Neural progenitor cell (in vitro differentiated cells): ENCODE data around the gene PRR12. TPM values are rescaled to one million over a fixed set of nuclear protein-coding genes. Genes with fewer than 3 reads are reported as not detected.

Source experiments
- DNase-seq: peaks from one replicate; pipeline ENCODE4 v3.0.0-alpha.2; 2016; ENCODE audit warnings: low spot score
- H2AFZ ChIP-seq: fragments of 200-600 bp; sonication (generic); replicated peaks from 2 replicates; pipeline ENCODE4 v1.6.1; 2016; ENCODE audit warnings: antibody characterized with exemption
- H3F3A ChIP-seq: fragments of 200-600 bp; sonication (generic); 2 replicates; pipeline ENCODE4 v1.6.1; 2016; ENCODE audit warnings: antibody characterized with exemption, low read depth
- H3K27ac ChIP-seq: fragments of 200-600 bp; sonication (generic); 2 replicates; pipeline ENCODE4 v1.5.1; 2016; ENCODE audit warnings: mild to moderate bottlenecking
- H3K27me3 ChIP-seq: fragments of 200-600 bp; sonication (generic); 2 replicates; pipeline ENCODE4 v1.6.1; 2016; ENCODE audit warnings: mild to moderate bottlenecking, moderate library complexity
- H3K36me3 ChIP-seq: fragments of 200-600 bp; sonication (generic); 2 replicates; pipeline ENCODE4 v1.5.1; 2016
- H3K4me1 ChIP-seq: fragments of 200-600 bp; sonication (generic); 2 replicates; pipeline ENCODE4 v1.6.1; 2016; ENCODE audit warnings: mixed run types
- H3K4me2 ChIP-seq: fragments of 200-600 bp; sonication (generic); 2 replicates; pipeline ENCODE4 v1.6.1; 2016
- H3K4me3 ChIP-seq: fragments of 200-600 bp; sonication (generic); 2 replicates; pipeline ENCODE4 v1.5.1; 2016
- H3K79me2 ChIP-seq: fragments of 200-600 bp; sonication (generic); 2 replicates; pipeline ENCODE4 v1.6.1; 2016; ENCODE audit warnings: low read depth
- H3K9ac ChIP-seq: fragments of 200-600 bp; sonication (generic); 2 replicates; pipeline ENCODE4 v1.6.1; 2016
- H3K9me3 ChIP-seq: fragments of 200-600 bp; sonication (generic); 2 replicates; pipeline ENCODE4 v1.5.1; 2016; ENCODE audit warnings: low read depth
- H4K20me1 ChIP-seq: fragments of 200-600 bp; sonication (generic); 2 replicates; pipeline ENCODE4 v1.6.1; 2016; ENCODE audit warnings: low read depth
- H3K27ac Mint-ChIP-seq: 3 replicates; pipeline ENCODE4 v1.8.0; 2021; ENCODE audit warnings: mixed read lengths
- H3K27me3 Mint-ChIP-seq: 2 replicates; pipeline ENCODE4 v1.8.0; 2022; ENCODE audit warnings: low read depth, mild to moderate bottlenecking, inconsistent platforms, moderate library complexity, mixed read lengths; ENCODE audit not compliant: insufficient read depth
- H3K36me3 Mint-ChIP-seq: 3 replicates; pipeline ENCODE4 v1.8.0; 2021; ENCODE audit warnings: mixed read lengths
- H3K4me1 Mint-ChIP-seq: 3 replicates; pipeline ENCODE4 v1.8.0; 2021; ENCODE audit warnings: mixed read lengths
- H3K4me3 Mint-ChIP-seq: 3 replicates; pipeline ENCODE4 v1.8.0; 2021; ENCODE audit warnings: mild to moderate bottlenecking, moderate library complexity, mixed read lengths
- H3K9me3 Mint-ChIP-seq: 3 replicates; pipeline ENCODE4 v1.8.0; 2020; ENCODE audit warnings: mixed read lengths
- EZH2 ChIP-seq: fragments of 200-600 bp; sonication (generic); IDR thresholded peaks from 2 replicates; pipeline ENCODE4 v1.6.1; 2017; ENCODE audit warnings: antibody characterized with exemption, mild to moderate bottlenecking, moderate library complexity
- EZH2phosphoT487 ChIP-seq: fragments of 200-600 bp; sonication (generic); IDR thresholded peaks from 2 replicates; pipeline ENCODE4 v1.6.1; 2017; ENCODE audit warnings: antibody characterized with exemption
- total RNA-seq: library from RNA; depleted of rRNA; stranded (reverse); fragments of >200 nt; gene quantifications from 2 replicates; pipeline ENCODE4 v1.2.3, GENCODE V29; 2015; ENCODE audit warnings: low replicate concordance
- TF ChIP-seq, protein P1 (sequence below): fragments of 200-600 bp; sonication (generic); IDR thresholded peaks from 2 replicates; pipeline ENCODE4 v1.5.1; 2017; ENCODE audit warnings: antibody characterized with exemption, mild to moderate bottlenecking

The PRR12 gene
- total RNA-seq, 1 donor from 2014 or later, result 3.2 TPM

DNA sequence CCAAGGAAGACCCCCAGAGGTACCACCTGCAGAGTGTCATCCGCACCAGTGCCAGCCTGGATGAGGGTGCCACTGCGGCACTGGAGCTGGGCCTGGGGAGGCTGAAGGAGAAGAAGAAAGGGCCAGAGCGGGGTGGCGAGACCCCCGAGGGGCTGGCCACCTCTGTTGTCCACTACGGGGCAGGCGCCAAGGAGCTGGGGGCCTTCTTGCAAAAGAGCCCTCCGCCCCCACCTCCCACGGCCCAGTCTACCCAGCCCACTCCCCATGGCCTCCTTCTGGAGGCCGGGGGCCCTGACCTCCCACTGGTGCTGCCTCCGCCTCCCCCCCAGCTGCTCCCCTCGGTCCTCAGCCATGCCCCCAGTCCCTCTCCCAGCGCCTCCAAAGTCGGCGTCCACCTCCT lies 5.4 kb downstream of the PRR12 start:
- no peaks in the 10 kb centered on the region for H3K9me3 ChIP-seq
- H3K27ac ChIP-seq, result no peak overlapping the region
- peaks cover 25% of the 10 kb centered on the region for H3F3A ChIP-seq
- DNase-seq, result no peak
- H3K9me3 Mint-ChIP-seq, result no peaks in the 10 kb centered on the region
- peaks cover 6% of the 10 kb centered on the region for H3K4me1 ChIP-seq
- H4K20me1 ChIP-seq, result peaks cover 81% of the 10 kb centered on the region
- H3K27me3 ChIP-seq, result no peaks in the 10 kb centered on the region
- no peak overlapping the region for H2AFZ ChIP-seq
- no peak overlapping the region for H3K4me2 ChIP-seq
- peaks cover 9% of the 10 kb centered on the region for H3K27me3 Mint-ChIP-seq
- H3K36me3 ChIP-seq, result no peaks in the 10 kb centered on the region
- H3K4me3 Mint-ChIP-seq, result no peak overlapping the region
- peaks cover 13% of the 10 kb centered on the region for H3K4me1 Mint-ChIP-seq
- no peak overlapping the region for H3K9ac ChIP-seq
- no peak overlapping the region for H3K4me3 ChIP-seq
- TF ChIP-seq, protein P1, sequence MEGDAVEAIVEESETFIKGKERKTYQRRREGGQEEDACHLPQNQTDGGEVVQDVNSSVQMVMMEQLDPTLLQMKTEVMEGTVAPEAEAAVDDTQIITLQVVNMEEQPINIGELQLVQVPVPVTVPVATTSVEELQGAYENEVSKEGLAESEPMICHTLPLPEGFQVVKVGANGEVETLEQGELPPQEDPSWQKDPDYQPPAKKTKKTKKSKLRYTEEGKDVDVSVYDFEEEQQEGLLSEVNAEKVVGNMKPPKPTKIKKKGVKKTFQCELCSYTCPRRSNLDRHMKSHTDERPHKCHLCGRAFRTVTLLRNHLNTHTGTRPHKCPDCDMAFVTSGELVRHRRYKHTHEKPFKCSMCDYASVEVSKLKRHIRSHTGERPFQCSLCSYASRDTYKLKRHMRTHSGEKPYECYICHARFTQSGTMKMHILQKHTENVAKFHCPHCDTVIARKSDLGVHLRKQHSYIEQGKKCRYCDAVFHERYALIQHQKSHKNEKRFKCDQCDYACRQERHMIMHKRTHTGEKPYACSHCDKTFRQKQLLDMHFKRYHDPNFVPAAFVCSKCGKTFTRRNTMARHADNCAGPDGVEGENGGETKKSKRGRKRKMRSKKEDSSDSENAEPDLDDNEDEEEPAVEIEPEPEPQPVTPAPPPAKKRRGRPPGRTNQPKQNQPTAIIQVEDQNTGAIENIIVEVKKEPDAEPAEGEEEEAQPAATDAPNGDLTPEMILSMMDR, result no peak
- TF ChIP-seq EZH2phosphoT487 (no peak), EZH2 (no peak)
- peaks cover 21% of the 10 kb centered on the region for H3K36me3 Mint-ChIP-seq
- peaks cover 91% of the 10 kb centered on the region for H3K79me2 ChIP-seq
- H3K27ac Mint-ChIP-seq, result no peak overlapping the region

DNA sequence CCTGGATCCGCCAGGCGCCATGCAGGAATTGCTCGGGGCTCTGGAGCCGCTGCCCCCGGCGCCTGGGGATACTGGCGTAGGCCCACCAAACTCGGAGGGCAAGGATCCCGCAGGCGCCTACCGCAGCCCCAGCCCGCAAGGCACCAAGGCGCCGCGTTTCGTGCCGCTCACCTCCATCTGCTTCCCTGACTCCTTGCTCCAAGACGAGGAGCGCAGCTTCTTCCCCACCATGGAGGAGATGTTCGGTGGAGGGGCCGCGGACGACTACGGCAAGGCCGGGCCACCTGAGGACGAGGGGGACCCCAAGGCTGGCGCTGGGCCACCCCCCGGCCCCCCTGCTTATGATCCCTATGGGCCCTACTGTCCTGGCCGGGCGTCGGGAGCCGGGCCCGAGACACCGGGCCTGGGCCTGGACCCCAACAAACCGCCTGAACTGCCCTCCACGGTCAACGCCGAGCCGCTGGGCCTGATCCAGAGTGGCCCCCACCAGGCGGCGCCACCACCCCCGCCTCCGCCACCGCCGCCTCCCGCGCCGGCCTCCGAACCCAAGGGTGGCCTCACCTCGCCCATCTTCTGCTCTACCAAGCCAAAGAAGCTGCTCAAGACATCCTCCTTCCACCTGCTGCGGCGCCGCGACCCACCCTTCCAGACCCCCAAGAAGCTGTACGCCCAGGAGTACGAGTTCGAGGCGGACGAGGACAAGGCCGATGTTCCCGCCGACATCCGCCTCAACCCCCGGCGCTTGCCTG lies 6.1 kb downstream of the PRR12 start:
- Histone ChIP-seq H3K9me3 (no peaks in the 10 kb centered on the region), H3K4me3 (no peak overlapping the region), H3K4me2 (no peak overlapping the region), H3K36me3 (no peaks in the 10 kb centered on the region), H3K9ac (no peak overlapping the region), H3K4me1 (peaks cover 6% of the 10 kb centered on the region), H3F3A (peaks cover 18% of the 10 kb centered on the region), H4K20me1 (peaks cover 86% of the 10 kb centered on the region), H3K79me2 (peaks cover 92% of the 10 kb centered on the region), H2AFZ (no peak overlapping the region), H3K27ac (no peak overlapping the region), H3K27me3 (no peaks in the 10 kb centered on the region)
- no peak for DNase-seq
- H3K4me3 Mint-ChIP-seq, result no peak overlapping the region
- peaks cover 13% of the 10 kb centered on the region for H3K4me1 Mint-ChIP-seq
- no peak overlapping the region for H3K27ac Mint-ChIP-seq
- peaks cover 26% of the 10 kb centered on the region for H3K36me3 Mint-ChIP-seq
- TF ChIP-seq EZH2 (no peak), EZH2phosphoT487 (no peak)
- TF ChIP-seq, protein P1, result no peak
- peaks cover 13% of the 10 kb centered on the region for H3K27me3 Mint-ChIP-seq
- H3K9me3 Mint-ChIP-seq, result no peaks in the 10 kb centered on the region

DNA sequence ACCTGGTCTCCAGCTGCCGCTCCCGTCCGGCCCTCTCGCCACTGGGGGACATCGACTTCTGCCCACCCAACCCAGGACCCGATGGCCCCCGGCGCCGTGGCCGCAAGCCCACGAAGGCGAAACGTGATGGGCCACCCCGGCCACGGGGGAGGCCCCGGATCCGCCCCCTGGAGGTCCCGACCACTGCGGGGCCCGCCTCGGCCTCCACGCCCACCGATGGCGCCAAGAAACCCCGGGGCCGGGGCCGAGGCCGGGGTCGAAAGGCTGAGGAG lies 6.7 kb downstream of the PRR12 start:
- TF ChIP-seq EZH2phosphoT487, result no peak
- TF ChIP-seq, protein P1, result no peak
- no peak for TF ChIP-seq EZH2
- Mint-ChIP-seq H3K36me3 (peaks cover 27% of the 10 kb centered on the region), H3K27me3 (peaks cover 12% of the 10 kb centered on the region), H3K4me1 (peaks cover 9% of the 10 kb centered on the region), H3K9me3 (no peaks in the 10 kb centered on the region), H3K27ac (no peak overlapping the region), H3K4me3 (no peak overlapping the region)
- Histone ChIP-seq H3K27me3 (no peaks in the 10 kb centered on the region), H2AFZ (no peak overlapping the region), H3F3A (peaks cover 13% of the 10 kb centered on the region), H3K79me2 (peaks cover 92% of the 10 kb centered on the region), H3K4me1 (peaks cover 6% of the 10 kb centered on the region), H3K9ac (no peak overlapping the region), H4K20me1 (peaks cover 86% of the 10 kb centered on the region), H3K9me3 (no peaks in the 10 kb centered on the region), H3K4me2 (no peak overlapping the region), H3K4me3 (no peak overlapping the region), H3K36me3 (no peaks in the 10 kb centered on the region), H3K27ac (no peak overlapping the region)
- DNase-seq, result no peak
